ENCODE measurements around the gene RNF34. TPM values are rescaled to one million over a fixed set of nuclear protein-coding genes. Genes with fewer than 3 reads are reported as not detected.

RNF34 gene
- total RNA-seq (10 to 100 TPM; 84.5 to 96.6 TPM), polyA plus RNA-seq (ENCODE audit: insufficient read depth, low read depth, low replicate concordance) (59.2 TPM)
- long read RNA-seq, donor 1, transcript RNF34-201 (6 exons, 2,066 nt) = major isoform, 17 of 23 reads
- long read RNA-seq, donor 1, partial matches to known transcripts = 5 of 23 reads
- long read RNA-seq, donor 1, other reads (novel, unspliced or antisense) = 0 of 23 reads
- long read RNA-seq, donor 2, transcript RNF34-201 (6 exons, 2,066 nt) = major isoform, 5 of 7 reads
- long read RNA-seq, donor 2, partial matches to known transcripts = 0 of 7 reads
- long read RNA-seq, donor 2, other reads (novel, unspliced or antisense) = 0 of 7 reads

GRCh38 chr12:121399391-121400331 lies at the start of gene RNF34:
Gene RNF34 (plus strand): TSS chr12:121400118. CDS start chr12:121400213, 95 bp downstream.
- DNase-seq = peak; percentile 99
- Histone ChIP-seq H3K27me3 (no peaks in the 10 kb centered on the region), H3K9me3 (no peaks in the 10 kb centered on the region), H3K36me3 (ENCODE audit: low read depth, missing control alignments) (no peaks in the 10 kb centered on the region), H3K27ac (peak within 1 kb of the TSS; percentile 83), H3K4me1 (peaks cover 12% of the 10 kb centered on the region), H3K4me3 (peak within 1 kb of the TSS; percentile 76 to 96)
- intact Hi-C loops (cut with DNase I; ENCODE audit: low total_unique reads) = no loop called here
- WGBS, 2 donors = 0 to 1% methylated on average over 37 to 77 of the region's 77 CpGs
- TF ChIP-seq CTCF (IDR thresholded peaks at IDR 0.05) (no peak), POLR2A (IDR thresholded peaks at IDR 0.05) (peak; percentile 87)

- TF ChIP-seq CTCF (IDR thresholded peaks at IDR 0.05) = peak in 1 of 3 experiments; percentile 39
- TF ChIP-seq POLR2A (IDR thresholded peaks at IDR 0.05) = no peak
- intact Hi-C loops (cut with DNase I; ENCODE audit: low total_unique reads) = no loop called here
- H3K4me3 ChIP-seq = peak within 1 kb of the TSS; percentile 81 to 87
- no peaks in the 10 kb centered on the region for H3K9me3 ChIP-seq
- peaks cover 10% of the 10 kb centered on the region for H3K4me1 ChIP-seq
- H3K36me3 ChIP-seq (ENCODE audit: low read depth, missing control alignments) = no peaks in the 10 kb centered on the region
- DNase-seq = peak; percentile 99
- WGBS, 2 donors = 0 to 1% methylated on average over 19 to 43 of the region's 49 CpGs
- H3K27ac ChIP-seq = peak within 1 kb of the TSS; percentile 18 to 82
- H3K27me3 ChIP-seq = no peaks in the 10 kb centered on the region
These were observed 47.9 kb upstream of the RNF34 start, which contains the start of gene ANAPC5 for GRCh38 chr12:121351820-121352681. Gene ANAPC5 (minus strand): TSS chr12:121352411. CDS start chr12:121352340, 71 bp downstream.

- TF ChIP-seq POLR2A (IDR thresholded peaks at IDR 0.05) (no peak), CTCF (IDR thresholded peaks at IDR 0.05) (no peak)
- intact Hi-C loops (cut with DNase I; ENCODE audit: low total_unique reads) = no loop called here
These were observed 47.3 kb upstream of the RNF34 start for GRCh38 chr12:121352682-121353018.

GRCh38 chr12:121355818-121356217 lies 44.1 kb upstream of the RNF34 start:
- WGBS, 2 donors = 73 to 76% methylated on average over 6 of the region's 6 CpGs
- TF ChIP-seq CTCF (IDR thresholded peaks at IDR 0.05) (no peak), POLR2A (IDR thresholded peaks at IDR 0.05) (no peak)
- no peak overlapping the region for H3K4me3 ChIP-seq
- H3K27ac ChIP-seq = no peak overlapping the region
- intact Hi-C loops (cut with DNase I; ENCODE audit: low total_unique reads) = no loop called here
- no peaks in the 10 kb centered on the region for H3K36me3 ChIP-seq (ENCODE audit: low read depth, missing control alignments)
- no peaks in the 10 kb centered on the region for H3K27me3 ChIP-seq
- no peak for DNase-seq
- no peaks in the 10 kb centered on the region for H3K9me3 ChIP-seq
- peaks cover 7% of the 10 kb centered on the region for H3K4me1 ChIP-seq

More at GRCh38 chr12:121352682-121353018, 47.3 kb upstream of the RNF34 start:
- peaks cover 10% of the 10 kb centered on the region for H3K4me1 ChIP-seq
- WGBS, 2 donors = 0 to 1% methylated on average over 9 to 12 of the region's 12 CpGs
- DNase-seq = no peak
- H3K36me3 ChIP-seq (ENCODE audit: low read depth, missing control alignments) = no peaks in the 10 kb centered on the region
- no peaks in the 10 kb centered on the region for H3K27me3 ChIP-seq
- peak overlapping the region; percentile 81 to 87 for H3K4me3 ChIP-seq
- no peaks in the 10 kb centered on the region for H3K9me3 ChIP-seq
- H3K27ac ChIP-seq = peak overlapping the region; percentile 18 to 82
